HT1080 (cell line): ENCODE measurements around the gene PDXK. TPM values are rescaled to one million over a fixed set of nuclear protein-coding genes. Genes with fewer than 3 reads are reported as not detected.

Experiments
- DNase-seq: peaks from one replicate; pipeline ENCODE4 v3.0.0-alpha.2; 2015; ENCODE audit warnings: low read depth
- small RNA-seq: library from RNA; depleted of rRNA; stranded (forward); fragments of <200 nt; gene quantifications from one replicate; pipeline ENCODE3, GENCODE V24; 2014
- total RNA-seq: library from RNA; depleted of rRNA; stranded (reverse); fragments of >200 nt; shearing (Covaris generic); gene quantifications from 2 replicates; pipeline ENCODE4 v1.2.3, GENCODE V29; 2014; rRNA removed

The PDXK gene
- total RNA-seq, 1 experiment from 2014 or later: 62.7 TPM

GRCh38 chr21:43801006-43801783 is 82.3 kb downstream of the PDXK start:
- DNase-seq: no peak

DNA sequence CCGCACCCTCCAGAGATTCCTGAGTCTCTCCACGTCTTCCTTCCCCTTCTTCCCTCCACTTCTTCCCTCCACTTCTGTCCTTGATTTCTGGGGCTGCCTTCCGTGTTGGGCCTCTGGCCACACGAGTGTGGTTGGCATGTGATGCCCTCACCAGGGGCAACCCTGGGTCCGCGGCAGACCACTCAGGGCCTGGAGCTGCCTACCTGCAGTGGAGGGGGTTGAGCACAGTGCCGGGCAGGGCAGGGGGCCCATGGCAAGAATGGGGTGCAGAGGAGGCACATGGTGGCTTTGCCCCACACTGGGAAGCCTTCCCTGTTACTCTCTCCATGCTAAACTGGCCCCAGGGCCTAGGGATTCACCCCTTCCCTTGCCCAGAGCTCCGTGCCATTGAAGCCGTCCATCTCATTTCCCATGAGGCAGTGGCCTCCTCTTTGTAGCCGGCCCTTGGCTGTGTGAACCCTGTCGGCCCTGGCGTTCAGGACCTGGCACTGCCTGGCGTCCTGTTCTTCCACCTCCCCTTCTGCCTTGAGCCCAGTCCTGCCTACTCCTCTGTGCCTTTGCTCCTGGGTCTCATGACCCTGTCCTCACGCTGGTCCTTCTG is 83.9 kb downstream of the PDXK start:
- DNase-seq: no peak

- no peak for DNase-seq
Measured at GRCh38 chr21:43803558-43804300, 84.8 kb downstream of the PDXK start.

DNA sequence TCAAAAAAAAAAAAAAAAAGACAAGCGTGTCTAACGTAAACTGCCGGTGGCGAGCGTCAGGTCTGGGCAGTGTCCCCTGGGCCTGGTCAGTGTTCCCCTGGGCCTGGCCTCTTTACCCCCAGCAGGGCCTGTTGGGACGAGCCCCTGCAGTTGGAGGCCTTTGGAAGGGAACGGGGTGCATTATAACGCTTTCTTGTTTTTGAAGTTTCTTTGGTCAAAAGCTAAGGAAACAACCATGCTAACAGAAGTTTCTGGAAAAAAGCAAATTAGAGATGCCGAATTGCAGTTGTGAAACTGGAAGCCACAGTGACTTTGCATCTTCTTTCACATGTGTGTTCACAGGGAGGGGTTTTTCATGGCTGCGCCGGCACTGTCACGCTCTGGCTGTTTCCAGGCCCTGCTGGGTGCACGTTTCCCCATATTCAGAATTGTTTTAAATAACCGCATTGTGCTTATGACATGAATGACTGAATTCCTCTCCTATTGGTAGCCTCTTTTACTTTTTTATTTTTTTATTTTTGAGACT is 86.4 kb downstream of the PDXK start:
- no peak for DNase-seq

DNA sequence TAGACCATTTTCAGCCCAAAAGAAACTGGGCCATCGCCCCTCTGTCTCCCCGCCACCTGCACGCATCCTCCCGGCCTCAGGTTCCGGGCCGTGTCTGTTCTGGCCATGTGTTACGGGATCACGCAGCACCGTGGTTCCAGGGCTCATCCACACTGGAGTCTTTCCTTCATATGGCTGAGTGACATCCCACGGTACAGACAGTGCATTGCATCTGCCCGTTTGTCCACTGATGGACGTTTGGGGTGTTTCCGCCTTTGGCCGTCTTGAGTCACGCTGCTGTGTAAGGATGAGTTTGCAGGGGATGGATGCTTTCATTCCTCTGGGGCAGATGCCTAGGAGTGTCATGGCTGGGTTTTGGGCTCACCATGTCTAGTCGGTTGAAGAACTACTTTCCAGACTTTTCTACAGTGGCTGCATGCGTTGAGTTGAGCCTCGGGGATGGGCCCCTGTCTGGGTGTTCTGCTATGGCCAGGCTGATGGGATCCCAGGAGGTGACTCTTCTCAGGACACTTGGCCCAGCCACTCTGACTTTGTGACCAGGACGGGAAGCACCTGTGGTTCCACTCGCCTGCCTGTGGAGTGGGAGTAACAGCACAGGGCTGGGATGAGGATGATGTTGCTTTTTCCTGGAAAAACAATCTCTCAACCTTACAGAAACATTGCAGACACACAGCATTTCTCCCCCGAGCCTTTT is 87.2 kb downstream of the PDXK start:
- DNase-seq: no peak

DNA sequence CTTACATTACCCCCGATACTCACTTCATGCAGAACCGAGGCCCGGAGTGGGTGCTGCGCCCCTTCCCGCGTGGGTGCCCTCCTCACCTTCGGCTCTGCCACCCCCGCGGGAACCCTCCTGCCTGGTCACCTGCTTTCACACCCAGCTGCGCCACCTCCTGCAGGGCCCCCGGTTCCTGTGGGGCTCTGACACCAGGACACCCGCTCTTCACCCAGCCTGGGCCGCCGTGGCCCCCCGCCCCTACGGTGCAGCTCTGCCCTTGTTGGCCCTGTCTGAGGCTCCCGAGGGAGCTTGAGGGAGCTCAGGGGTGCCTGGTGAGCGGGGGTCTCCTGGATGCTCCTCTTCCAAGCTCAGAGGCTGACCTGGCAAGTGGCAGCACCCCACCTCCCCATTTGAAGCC is 89.4 kb downstream of the PDXK start:
- no peak for DNase-seq

DNA sequence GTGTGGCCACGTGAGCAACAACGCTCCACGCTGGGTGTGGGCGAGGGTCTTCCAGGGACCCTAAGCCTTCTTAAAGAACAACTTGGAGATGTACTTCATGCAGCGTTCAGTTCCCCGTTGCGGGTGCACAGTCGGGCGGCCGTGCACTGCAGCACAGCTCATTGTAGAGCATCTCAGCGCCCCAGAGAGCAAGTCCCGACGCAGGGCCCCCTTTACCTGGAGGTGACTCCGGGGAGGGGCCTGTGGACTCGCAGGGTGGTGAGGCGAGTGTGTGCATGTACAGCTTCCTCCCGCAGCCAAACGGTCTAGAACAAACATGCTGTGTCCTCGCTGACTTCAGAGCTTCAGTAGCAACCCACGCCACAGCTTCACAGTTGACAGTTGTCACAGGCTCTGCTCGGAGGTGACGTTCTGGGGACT is 89.9 kb downstream of the PDXK start:
- no peak for DNase-seq

- no peak for DNase-seq
Measured at GRCh38 chr21:43809346-43809799, 90.4 kb downstream of the PDXK start.

DNA sequence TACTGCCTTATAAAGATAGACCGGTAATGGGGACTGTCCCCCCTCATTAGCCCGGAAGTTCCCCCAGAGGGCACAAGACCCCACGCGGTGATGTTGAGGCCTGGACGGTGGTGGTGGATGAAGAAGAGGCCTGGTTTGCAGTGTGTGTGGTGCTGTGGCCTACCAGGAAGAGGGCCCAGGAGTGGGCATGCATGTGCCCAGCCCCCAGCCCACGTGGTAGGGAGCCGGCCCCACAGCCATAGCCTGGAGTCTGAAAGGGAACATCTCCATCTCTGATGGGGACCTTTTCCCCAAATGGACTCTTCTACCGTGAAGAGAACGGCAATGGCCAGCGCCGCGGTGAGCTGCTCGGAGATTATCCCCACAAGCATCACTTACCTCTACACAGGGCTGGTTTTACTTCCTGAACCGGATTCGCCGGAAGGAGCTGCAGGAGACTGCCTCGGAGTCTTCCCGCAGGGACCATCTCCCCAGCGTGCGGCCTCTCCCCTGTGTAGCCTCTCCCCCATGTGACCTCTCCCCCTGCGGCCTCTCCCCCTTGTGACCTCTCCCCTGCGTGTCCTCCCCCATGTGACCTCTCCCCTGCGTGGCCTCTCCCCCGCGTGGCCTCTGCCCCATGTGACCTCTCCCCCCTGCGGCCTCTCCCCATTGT is 91.0 kb downstream of the PDXK start:
- no peak for DNase-seq

DNA sequence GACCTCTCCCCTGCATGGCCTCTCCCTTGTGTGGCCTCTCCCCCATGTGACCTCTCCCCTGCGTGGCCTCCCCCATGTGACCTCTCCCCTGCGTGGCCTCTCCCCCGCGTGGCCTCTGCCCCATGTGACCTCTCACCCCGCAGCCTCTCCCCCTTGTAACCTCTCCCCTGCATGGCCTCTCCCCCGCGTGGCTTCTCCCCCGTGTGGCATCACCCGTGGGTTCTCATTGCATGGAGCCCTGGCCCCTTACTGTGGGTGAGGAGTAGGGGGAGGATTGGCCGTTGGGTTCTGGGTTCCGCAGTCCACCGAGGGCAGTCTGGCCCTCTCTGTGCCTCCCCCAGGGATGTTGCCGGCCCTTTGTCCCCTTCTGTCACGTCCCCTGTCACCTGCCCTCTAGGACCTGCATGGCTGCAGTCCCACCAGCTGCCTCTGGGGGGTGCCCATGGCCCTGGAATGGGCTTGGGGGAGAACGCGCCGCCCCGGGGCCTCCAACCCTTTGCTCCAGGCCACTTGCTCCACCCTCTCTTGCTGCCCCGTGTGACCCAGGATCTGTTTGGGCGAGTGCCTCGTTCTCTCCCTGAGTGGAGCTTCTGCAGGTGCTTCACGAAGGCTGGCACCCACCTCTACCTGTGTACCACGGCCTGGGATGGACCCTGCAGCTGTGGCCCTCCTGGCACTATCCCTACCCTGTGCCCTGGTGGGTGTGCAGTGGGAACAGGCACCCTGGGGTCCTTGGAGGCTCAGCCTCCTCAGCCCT is 91.8 kb downstream of the PDXK start:
- peak; percentile 62 for DNase-seq

GRCh38 chr21:43811262-43812105 is 92.6 kb downstream of the PDXK start:
- DNase-seq: no peak

Small RNAs within 50 kb of the gene (small RNA-seq; reads per million reads assigned to genes)
- not detected for gene AP001052.1

Other genes starting within 250 kb of the PDXK start
- 0.77 and 1.4 TPM in 2 replicates for gene HSF2BP, start 59.6 kb upstream of the PDXK start, total RNA-seq
- 39.0 and 39.1 TPM in 2 replicates for gene RRP1B, start 59.6 kb upstream of the PDXK start, total RNA-seq
- gene CSTB, start 57.2 kb downstream of the PDXK start, total RNA-seq: 24.3 and 55.3 TPM in 2 replicates
- 31.7 and 34.0 TPM in 2 replicates for gene RRP1, start 70.4 kb downstream of the PDXK start, total RNA-seq
- 52.9 and 60.2 TPM in 2 replicates for gene AGPAT3, start 146.1 kb downstream of the PDXK start, total RNA-seq